HG02840 (cell line): ENCODE data around the gene EVX1.

Experiments
- ATAC-seq: cut with Tn5 transposase; IDR thresholded peaks from one replicate; pipeline ENCODE4 v1.9.1; 2021; ENCODE audit warnings: mild to moderate bottlenecking, moderate library complexity, moderate number of reproducible peaks; ENCODE audit not compliant: unreplicated experiment, low FRiP score

The EVX1 gene

DNA sequence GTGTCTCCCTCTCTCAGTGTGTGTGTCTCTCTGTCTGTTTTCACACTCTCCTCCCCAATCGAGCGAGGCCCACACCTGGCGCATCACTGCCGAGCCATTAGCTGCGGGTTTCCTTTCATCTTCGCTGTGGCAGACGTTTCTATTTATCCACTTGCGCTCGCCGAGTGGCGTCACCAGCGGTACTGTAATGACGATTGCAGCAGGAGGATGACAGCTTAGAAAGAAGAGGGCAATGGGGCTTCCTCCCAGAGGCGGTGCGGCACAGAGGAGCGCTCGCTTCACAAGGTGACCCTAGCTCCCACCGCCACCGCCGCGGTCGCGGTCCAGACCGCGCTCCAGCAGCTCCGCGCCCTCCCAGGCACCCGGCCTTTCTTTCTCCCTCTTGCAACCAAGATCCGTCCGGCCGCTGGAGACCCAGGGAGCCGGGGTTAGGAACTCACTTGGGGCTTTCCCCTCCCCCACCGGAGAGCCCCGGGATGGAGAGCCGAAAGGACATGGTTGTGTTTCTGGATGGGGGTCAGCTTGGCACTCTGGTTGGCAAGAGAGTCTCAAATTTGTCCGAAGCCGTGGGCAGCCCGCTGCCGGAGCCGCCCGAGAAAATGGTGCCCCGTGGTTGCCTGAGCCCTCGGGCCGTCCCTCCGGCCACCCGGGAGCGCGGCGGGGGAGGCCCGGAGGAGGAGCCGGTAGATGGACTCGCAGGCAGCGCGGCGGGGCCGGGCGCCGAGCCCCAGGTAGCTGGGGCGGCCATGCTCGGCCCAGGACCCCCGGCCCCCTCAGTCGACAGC is at the start of gene EVX1:
Gene EVX1 (plus strand): TSS at position 248 of the 785 bp plus-strand sequence. CDS start 229 bp downstream, at position 477.
- ATAC-seq: no peak

DNA sequence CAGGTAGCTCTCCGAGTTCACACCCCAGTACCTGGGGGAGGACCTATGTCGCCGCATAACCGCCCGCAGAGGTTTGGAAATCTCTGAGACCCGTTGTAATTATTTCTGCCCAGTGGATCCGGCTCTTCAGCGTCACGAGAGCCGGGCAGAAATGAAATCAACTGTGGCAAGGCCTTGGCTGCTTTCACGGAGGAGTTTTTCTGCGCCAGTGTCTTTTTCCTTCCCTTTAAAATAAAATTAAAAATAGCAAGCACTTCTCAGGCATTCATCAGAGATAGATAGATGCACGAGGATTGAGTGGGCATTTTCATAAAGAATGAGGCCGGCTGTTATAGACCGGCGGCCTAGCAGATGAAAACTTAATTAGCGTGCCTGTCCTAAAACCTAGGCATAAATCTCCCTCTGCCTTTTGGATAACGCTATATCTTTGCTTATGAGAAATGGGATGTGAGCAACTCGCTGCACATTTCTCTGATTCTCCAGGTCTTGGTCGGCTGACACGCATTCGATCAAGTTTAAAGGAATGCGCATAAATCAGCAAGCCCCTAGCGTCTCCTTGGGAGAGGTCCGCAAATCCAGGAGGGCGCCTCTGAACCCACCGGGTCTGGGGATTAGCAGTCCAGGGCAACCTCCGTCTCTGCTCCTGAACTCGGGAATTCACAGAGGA is 49.1 kb upstream of the EVX1 start:
- no peak for ATAC-seq

DNA sequence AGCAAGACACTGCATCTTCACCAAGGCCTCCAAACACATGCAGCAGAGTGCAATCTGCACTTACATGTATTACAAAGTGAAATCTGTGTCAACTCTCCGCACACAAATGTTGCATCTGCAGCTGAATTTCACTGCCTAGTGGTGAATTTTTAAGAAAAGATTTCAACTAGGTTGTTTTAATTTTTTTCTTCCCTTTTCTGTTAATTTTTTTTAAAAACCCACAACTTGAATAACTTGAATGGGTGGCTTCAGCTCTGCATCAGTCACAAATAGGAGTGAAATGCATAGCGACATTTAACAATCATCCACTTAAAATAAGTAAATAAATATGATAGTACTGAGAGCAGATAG is 48.6 kb upstream of the EVX1 start:
- no peak for ATAC-seq

DNA sequence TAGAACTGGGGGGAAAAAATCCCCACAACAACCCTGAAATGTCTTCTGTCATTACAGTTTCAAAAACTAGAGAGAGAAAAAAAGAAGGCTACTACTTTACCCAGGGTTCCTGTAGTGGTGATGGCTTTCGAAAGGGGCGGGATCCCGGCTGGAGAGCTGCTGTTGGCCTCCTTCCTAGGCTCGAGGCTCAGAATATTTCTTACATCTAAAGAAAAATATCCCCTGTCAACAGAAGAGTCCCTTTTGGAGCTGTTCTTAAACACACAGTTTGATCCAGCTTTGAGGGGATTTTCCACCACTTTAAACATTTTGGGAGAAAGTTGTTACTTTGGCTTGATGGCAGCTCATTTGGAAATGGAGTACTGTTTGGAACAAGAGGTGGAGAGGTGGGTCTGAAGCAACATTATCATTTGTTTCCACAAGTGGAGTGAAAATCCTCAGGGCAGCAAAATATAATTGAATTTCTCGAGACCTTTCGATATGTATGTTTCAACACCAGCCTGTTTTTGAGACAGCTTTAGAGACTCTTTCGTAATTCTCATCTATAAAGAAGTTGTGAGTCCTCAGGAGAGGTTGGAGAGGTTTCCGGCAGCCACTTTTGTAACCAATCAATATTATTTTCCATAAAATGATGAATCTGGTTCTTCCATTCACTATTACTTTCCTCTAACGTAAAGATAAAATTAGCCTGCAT is 47.8 kb upstream of the EVX1 start:
- ATAC-seq: no peak

DNA sequence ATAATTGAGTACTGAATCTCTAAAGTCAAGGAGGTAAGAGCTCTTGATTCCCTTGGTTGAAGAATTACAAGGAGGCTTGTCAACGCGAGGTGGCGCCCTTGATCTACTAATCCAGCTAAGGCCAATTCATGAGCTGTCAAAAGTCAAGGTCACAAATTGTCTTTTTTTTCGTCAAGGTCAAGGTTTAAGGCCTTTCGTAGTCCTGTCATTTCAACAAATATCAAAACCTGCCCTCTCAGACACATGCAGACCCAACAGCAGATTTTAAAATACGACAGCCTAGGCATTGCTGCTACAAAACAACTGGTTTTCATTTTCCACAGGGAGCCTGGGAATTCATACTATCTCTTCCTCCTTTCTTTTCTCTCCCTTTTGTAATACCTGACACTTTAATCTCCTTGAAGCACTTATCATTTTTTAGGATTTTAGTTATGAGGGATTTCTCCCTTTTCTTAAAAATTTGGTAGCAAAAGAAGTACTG is 46.3 kb upstream of the EVX1 start:
- ATAC-seq: no peak

DNA sequence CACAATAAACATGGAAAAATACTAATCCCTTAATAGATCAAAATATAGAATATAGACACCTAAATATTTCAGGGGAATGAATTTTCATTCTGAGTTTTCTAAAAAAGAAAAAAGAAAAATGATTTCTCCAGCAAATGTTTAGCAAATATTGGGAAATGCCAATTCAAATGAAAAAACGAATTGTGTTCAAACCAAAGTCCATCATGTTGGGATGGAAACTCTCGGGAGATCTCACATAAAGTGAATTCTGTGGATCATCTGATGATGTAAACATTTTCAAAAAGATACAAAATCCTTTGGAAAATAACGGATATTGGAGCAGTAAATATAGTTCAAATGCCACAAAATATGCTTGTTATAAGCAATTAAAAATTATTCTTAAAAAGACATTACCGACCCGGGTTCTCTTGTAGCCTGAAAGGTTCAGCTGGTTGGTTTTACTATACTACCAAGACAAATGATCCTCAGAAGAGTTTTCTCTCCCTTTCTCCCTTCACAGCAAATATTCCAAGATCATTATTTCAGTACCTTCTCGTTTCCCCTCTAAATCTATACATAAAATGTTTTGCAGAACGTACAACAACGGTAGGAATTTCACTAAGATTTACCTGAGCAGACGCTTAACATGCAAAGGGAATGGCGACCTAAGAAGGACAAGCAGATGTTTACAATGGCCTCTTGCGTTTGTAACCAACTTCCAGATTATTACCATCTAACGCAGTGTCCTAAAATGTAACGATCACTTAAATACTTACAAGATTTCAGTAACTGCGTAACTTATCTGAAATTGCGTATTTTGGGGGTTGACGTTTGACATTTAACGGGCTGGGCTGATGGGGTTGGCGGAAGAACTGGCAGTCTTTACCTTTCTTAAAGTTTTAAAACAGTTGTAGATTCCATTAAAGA is 45.2 kb upstream of the EVX1 start:
- ATAC-seq: no peak

DNA sequence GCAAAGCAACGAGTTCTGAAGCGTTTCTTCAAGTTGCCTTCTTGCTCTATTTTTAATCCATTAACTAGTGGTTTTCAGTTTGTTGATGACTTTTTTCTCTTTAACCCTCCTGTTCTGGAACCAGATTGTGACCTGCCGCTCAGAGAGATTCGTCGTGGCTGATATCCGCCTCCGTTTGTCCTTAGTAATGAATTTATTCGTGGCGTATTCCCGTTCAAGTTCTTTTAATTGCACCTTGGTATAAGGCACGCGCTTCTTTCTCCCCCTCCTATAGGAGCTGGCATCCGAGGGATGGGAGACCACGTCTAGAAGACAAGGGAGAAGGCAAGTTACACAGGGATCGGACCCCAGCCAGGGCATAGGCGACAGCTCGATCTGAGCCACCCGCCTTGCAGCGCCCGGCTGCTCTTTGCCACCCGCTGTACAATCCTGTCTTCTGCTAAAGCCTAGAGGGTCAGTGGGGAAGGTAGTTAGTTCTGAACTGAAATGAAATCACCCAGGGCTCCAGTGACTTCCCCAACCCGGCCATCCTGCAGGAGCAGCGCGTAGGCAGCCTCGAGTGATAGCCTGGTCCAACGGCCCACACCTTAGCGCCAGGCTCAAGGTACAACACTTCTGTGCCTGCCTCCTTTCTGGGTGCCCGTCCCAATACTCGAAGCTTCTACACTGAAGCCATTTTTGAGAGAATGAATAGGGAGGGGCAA is 44.3 kb upstream of the EVX1 start:
- no peak for ATAC-seq

DNA sequence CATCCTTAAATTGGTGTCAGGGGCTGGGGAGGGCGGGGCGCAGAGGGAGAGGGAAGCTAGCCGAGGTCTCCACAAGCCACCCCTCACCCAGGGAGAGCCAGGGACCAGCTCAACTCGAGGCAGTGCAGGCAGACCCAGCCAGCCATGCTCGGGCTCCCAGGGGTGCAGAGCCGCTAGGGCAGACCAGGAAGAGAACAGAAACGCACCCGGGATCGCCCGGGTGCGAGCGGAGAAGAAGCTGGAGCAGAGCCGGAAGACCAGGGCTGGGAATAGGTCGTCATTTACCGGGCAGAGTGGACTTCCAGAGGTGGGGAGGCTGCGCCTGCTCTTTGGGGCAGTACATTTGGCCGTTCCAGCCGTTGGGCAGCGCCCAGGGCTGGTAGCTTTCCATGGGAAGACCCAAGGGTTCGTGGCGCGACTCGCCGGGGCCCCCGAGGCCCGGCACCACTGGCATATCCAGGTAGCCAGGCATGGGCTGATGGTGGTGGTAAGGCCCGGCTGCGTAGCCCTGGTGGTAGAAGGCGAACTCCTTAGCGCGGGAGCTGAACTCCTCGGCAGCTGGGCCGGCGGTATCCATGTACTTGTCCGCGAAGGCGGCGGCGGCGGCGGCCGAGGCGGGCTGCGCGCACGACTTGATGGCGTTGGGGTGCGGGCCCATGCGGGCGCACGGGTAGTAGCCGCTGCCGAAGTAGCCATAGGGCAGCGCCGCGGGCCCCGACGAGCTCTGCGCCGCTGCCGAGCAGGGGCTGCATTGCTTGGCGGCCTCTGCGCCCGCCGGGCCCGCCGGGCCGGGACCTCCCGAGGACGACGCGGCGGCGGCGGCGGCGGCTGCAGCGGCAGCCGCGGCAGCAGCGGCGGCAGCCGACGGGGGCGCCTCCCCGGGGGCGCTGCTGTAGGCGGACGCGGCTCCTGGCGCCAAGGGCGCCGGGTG is 43.5 kb upstream of the EVX1 start:
- no peak for ATAC-seq

DNA sequence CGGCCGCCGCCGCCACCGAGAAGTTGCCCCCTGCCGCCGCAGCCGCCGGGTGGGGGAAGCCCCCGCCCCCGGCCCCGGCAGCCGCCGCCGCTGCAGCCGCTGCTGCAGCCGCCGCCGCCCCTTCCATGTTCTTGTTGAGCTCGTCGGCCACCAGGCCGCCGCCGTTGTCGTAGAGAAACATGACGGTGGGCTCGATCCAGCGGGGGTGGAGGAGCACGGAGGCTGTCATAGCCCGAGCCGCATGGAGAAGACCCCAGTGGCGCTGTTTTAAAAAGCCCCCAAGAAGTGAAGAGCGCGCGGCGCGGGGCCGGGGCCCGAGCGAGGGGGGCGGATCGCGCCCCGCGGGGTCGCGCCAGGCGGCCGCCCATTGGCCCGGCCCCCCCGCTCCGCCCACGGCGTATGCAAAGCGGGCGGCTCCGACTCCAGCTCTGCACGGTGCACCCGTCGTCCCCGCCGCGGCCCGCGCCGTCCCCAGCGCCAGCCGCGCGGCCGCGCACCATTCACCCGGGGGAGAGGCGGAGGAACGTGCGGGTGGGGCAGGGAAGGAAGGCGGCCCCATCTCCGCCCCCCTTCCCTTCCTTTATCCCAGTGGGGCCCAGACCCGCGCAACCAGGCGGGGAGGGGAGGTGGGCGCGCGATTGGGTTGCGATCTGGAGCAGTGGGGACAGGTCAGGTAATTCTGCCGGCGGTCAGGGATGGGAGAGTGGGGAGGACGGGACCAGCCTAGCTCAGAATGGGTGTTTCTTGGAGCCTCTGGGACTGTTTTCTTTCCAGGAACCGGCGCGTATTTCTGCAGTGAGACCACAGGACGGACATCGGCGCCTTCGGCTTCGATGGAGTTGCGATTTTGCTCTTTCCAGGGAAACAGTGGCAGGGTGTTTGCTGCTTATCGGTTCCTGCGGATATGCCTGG is 42.5 kb upstream of the EVX1 start, which contains the start of gene HOXA13:
Gene HOXA13 (minus strand): TSS at position 243 of the 912 bp plus-strand sequence. CDS start 14 bp downstream, at position 229.
- no peak for ATAC-seq

DNA sequence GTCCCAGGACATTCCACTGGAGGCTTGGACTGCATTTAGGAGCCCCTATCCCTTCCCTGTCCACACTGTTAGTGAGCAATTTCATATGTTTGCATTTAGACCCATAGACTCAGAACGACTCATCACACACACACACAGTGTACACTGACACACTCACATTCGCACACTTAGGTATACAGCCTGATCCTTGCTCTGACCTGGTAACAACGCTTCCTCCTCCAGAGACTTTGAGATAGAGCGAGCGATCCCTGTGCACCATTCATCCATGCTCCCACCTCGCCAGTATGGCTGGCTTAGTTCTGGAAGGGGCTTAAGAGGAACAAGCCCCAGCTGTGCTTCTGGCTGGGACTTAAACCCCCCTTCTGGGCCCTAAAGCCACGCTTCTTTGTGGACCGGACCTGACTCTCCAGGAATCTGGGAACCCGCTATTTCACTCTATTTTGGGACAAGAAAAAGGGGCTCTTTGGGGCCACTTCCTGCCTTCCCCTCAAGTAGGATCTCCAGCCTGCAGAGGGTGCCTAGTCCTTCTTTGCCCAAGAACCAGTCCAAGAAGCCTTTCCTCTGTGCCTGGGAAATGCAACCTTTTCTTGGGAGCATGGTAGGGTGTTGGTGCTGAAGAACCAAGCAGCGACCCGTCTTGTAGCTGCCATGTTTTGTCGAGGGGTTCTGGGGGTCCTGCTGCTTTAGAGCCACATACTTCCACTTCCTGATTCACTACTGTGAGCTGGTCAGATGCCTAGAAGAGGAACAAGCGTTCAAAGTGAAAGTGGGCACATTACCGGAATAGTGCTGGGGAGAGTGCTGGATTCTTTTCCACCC is 41.6 kb upstream of the EVX1 start:
- ATAC-seq: no peak

DNA sequence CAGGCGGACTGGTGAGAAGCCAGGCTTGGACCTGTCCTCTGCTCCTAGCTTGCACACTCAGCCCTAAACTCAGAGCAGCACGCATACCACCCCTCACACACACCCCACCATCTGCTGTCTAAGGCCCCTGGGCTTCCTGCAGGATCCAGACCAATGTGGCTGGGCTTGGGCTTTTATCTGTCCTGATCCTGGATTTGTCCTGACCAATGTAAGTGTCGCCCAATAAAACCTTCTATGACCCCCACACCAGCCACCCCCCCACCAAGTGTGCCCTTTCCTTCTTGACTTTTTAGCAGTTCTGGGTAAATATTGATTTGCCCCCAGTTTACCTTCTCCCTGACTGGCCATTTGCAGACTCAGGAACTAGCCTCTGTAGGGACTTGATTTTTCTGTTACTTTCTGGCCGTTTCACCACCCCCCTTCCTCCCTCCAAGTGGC is 41.0 kb upstream of the EVX1 start:
- no peak for ATAC-seq

DNA sequence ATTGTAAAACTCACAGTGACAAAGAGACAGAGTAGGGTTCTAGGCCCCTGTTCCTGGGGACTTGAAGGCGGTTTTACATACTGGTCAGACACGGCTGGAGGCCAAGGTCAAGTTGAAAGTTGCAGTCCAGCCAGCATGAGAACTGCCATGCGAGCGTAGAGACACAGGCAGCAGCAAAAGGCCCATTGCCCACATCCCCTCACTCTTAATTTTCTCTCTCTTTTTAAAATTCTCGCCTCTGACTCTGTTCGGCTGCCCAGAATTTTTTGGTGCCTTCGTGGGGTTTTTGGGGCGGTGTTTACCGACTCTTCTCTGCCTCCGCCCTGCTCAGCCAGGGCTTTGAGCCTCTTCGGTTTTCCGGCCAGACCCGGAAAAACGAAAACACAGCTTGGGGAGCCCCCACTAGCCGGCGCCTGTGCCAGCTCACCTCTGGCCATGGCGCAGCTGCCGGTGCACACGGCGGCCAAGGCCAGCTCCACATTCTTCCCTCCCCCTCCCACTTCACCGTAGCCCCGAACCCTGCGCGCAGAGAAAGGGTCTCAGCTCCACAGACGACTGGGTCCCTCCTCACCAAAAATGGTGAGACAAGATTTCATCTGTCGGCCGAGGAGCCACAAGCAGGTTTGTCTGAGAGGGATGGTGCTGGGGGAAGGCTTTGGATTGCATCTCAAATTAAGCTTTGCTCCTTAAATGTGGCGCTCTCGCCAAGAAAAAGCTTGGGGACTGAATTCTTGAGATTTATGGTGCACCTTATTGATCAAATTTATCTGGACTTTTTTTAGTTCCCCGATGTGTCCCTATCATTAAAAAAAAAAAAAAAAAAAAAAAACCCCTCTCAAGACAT is 40.4 kb upstream of the EVX1 start:
- no peak for ATAC-seq

DNA sequence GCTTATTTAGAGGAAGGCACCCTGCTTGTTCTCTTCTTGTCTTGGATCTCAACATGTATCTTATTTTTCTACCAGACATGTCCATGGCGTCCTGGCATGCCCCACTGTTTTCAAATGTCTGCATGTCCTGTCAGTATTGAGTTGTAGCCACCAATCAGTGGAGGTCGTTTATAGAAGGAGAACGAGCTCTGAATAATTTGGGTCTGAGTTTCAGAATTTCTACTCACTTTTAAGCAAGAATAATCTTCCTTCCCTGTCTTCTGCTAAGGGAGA is 39.8 kb upstream of the EVX1 start:
- ATAC-seq: no peak

DNA sequence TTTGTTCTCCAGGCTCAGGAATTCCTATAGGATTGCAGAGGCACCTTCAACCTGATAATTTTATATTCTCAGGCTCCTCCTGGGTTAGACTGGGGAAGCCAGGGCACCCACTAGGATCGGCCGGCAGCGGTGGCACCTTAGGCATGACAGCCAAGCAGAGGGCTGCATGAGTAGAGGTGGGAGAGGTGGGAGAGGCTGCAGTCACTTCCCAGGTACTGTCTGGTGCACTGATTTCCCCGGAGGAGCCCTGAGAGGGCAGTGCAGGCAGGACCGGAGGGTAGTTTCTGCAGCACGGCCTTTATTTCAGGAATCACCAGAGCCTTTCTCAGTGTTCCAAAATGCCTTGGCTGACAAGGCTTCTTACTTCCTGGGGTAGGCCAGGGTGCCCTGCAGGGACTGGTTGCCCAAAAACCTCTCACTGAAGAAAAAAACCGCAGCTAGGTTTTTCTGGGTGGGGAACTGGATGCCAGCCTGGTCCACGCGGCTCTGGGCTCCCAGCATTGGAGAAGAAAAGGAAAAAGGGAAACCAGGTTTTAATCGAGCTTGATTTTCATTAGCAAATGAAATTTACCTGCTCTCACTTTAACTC is 39.1 kb upstream of the EVX1 start:
- no peak for ATAC-seq

DNA sequence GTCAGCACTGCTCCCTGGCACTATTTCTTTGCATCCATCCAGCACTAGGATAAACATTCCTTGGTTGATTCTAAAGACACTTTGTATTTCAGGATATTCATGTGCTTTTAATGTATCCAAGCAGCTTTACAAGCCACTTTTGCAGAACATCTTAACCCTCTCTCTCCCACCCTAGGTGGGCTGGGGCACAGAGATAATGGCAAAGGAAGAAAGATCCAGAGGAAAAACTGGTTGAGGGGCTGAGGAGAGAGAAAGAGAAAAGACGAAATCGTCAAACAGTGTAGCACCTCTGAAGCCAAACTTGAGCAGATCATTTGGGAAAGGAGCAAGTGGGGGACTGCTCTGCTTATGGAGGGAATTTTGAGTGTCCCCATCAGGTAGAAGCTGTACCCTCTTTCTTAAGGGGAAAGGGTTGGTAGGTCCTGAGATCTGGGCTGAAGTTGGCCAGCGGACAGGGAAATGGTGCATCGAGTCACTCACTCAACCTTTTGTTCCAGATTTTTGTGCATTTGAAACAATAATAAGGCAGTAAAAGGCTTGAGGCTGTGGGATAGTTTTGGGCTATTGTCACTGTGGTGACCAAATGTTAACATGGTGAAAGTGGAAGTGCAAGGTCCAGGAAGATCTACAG is 38.5 kb upstream of the EVX1 start:
- ATAC-seq: no peak
